ENCODE data around the gene SOX8.

The SOX8 gene

GRCh38 chr16:959232-960040 is 22.1 kb upstream of the SOX8 start:
- DNase-seq: no peak

- no peak for DNase-seq
Observed at GRCh38 chr16:962366-962765, 19.2 kb upstream of the SOX8 start.

- DNase-seq: no peak
Observed at GRCh38 chr16:962901-963814, 18.4 kb upstream of the SOX8 start.

- DNase-seq: no peak
Observed at GRCh38 chr16:963913-964312, 17.7 kb upstream of the SOX8 start.

GRCh38 chr16:964356-965035 is 17.1 kb upstream of the SOX8 start:
- no peak for DNase-seq

- DNase-seq: no peak
Observed at GRCh38 chr16:965036-965395, 16.6 kb upstream of the SOX8 start.

- DNase-seq: no peak
Observed at GRCh38 chr16:965487-965886, 16.1 kb upstream of the SOX8 start.

- no peak for DNase-seq
Observed at GRCh38 chr16:966035-966434, 15.5 kb upstream of the SOX8 start.

GRCh38 chr16:966505-966904 is 15.1 kb upstream of the SOX8 start:
- DNase-seq: no peak

GRCh38 chr16:967077-967541 is 14.5 kb upstream of the SOX8 start:
- no peak for DNase-seq

GRCh38 chr16:967546-968295 is 13.8 kb upstream of the SOX8 start:
- DNase-seq: no peak

- DNase-seq: no peak
Observed at GRCh38 chr16:968620-969019, 12.9 kb upstream of the SOX8 start.

GRCh38 chr16:969508-970385 is 11.8 kb upstream of the SOX8 start:
- DNase-seq: no peak

GRCh38 chr16:970386-970765 is 11.2 kb upstream of the SOX8 start:
- DNase-seq: no peak

- peak; percentile 36 to 88 for DNase-seq
Observed at GRCh38 chr16:970766-971581, 10.6 kb upstream of the SOX8 start, which contains the start of gene LMF1. Gene LMF1, minus strand, starts transcription at chr16:970984. Its CDS starts 4 bp downstream, at chr16:970980.

- DNase-seq: no peak
Observed at GRCh38 chr16:971582-971905, 10.0 kb upstream of the SOX8 start.

GRCh38 chr16:971981-972315 is 9.6 kb upstream of the SOX8 start:
- no peak for DNase-seq

- peak; percentile 53 to 83 for DNase-seq
Observed at GRCh38 chr16:972316-973002, 9.1 kb upstream of the SOX8 start.

- DNase-seq: no peak
Observed at GRCh38 chr16:973366-973765, 8.2 kb upstream of the SOX8 start.

GRCh38 chr16:974001-974601 is 7.5 kb upstream of the SOX8 start:
- DNase-seq: no peak
